ENCODE data around the gene HDX. TPM values are rescaled to one million over a fixed set of nuclear protein-coding genes. Genes with fewer than 3 reads are reported as not detected.
"Not testable (repeated sequence)": the region's sequence is repeated elsewhere in the genome, so short reads cannot be mapped to it uniquely, and the experiment has no call there.

Gene HDX
- total RNA-seq, 1 donor from 2014 or later, result 13.1 TPM

DNA sequence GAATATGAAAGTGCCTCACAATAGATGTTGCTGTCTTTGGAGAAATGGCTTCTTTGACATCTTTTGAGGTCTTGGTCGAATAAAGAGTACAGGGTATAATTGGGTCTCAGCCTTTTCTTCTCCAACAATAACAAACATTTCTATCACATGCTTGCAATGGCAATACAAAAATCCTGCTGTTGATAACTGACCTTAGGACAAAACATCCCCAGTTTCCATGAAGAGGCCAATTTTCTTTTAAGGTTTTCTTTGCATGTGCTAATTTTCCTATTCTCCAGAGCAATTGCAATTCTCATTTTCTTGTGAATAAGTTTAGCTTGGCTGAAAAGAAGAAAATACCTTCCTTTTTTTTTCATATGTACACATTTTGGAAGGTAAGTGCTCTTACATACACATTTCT, 183.6 kb downstream of the HDX start:
- no peak for DNase-seq (ENCODE audit: low spot score in 2 of 2, unreplicated experiment in 2 of 2)
- H3K4me1 Mint-ChIP-seq, result no peaks in the 10 kb centered on the region
- H3K4me3 Mint-ChIP-seq, result no peak overlapping the region
- TF ChIP-seq, protein P1, sequence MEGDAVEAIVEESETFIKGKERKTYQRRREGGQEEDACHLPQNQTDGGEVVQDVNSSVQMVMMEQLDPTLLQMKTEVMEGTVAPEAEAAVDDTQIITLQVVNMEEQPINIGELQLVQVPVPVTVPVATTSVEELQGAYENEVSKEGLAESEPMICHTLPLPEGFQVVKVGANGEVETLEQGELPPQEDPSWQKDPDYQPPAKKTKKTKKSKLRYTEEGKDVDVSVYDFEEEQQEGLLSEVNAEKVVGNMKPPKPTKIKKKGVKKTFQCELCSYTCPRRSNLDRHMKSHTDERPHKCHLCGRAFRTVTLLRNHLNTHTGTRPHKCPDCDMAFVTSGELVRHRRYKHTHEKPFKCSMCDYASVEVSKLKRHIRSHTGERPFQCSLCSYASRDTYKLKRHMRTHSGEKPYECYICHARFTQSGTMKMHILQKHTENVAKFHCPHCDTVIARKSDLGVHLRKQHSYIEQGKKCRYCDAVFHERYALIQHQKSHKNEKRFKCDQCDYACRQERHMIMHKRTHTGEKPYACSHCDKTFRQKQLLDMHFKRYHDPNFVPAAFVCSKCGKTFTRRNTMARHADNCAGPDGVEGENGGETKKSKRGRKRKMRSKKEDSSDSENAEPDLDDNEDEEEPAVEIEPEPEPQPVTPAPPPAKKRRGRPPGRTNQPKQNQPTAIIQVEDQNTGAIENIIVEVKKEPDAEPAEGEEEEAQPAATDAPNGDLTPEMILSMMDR (IDR thresholded peaks at IDR 0.05; ENCODE audit: unreplicated experiment), result no peak
- no peak overlapping the region for H3K27ac Mint-ChIP-seq
- no peaks in the 10 kb centered on the region for H3K27me3 Mint-ChIP-seq (ENCODE audit: low read depth)
- peaks cover 29% of the 10 kb centered on the region for H3K9me3 Mint-ChIP-seq
- peaks cover 14% of the 10 kb centered on the region for H3K36me3 Mint-ChIP-seq

DNA sequence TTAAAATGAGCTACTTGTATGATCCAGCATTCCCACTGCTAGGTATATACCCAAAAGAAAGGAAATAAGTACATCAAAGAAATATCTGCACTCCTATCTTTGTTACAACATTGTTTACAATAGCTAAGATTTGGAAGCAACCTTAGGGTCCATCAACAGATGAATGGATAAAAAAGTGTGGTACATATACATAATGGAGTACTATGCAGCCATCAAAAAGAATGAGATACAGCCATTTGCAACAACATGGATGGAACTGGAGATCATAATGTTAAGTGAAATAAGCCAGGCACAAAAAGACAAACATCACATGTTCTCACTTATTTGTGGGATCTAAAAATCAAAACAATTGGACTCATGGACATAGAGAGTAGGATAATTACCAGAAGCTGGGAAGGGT, 186.3 kb downstream of the HDX start:
- H3K4me3 Mint-ChIP-seq; H3K4me1 Mint-ChIP-seq; H3K27me3 Mint-ChIP-seq (ENCODE audit: low read depth); DNase-seq (ENCODE audit: low spot score in 2 of 2, unreplicated experiment in 2 of 2); H3K27ac Mint-ChIP-seq: not testable (repeated sequence)
- peaks cover 14% of the 10 kb centered on the region for H3K36me3 Mint-ChIP-seq
- H3K9me3 Mint-ChIP-seq, result peaks cover 45% of the 10 kb centered on the region
